HG03378 (cell line): ENCODE data around the gene KIF17.
A peak's percentile ranks its signal among the peaks of the same experiment; 100 is the strongest.

Experiments
- ATAC-seq: cut with Tn5 transposase; IDR thresholded peaks from one replicate; pipeline ENCODE4 v1.9.1; 2021; ENCODE audit warnings: mild to moderate bottlenecking, moderate library complexity; ENCODE audit not compliant: unreplicated experiment

Gene KIF17

DNA sequence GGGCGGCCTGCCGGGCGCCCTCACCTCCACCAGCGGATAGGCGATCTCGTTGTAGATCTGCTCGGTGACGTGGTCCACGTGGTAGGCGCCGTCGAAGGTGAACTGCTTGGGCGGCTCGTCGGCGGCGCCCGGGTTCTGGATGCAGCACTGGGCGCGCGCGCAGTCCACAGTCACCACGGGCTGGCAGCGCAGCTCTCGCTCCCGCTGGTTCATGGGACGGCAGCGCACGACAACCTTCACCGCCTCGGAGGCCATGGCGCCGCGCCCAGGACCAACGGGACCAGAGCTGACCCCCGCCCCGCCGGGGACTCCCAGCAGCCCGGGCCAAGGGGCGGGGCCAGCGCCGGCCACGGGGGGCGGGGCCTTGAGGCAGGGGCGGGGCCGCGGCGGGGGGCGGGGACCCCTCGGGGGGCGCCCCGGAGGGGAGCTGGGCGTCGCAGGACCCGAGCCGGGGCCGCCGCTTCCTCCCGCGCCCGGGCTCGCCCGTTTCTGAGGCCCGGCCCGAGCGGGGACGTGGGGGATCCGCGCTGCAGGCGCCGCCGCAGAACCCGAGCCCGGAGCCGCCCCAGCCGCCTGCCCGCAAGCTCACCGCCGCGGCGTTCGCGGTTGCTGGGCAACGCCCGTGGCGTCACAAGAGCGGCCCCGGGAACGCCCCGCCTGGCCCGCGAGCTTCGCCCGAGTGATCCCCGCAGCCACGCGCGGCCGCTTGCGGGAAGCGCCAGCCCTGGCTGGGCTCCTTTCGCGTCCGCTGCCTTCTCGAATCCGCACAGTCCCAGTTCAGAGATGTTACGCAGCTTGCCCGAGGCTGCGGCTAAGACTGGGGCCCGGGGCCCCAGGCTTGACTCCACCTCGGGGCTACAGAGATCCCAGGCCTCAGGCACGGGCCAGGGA is at the start of gene KIF17:
Gene KIF17, minus strand, starts transcription at position 556 of the 891 bp plus-strand sequence. Its CDS starts 301 bp downstream, at position 255.
- no peak for ATAC-seq

DNA sequence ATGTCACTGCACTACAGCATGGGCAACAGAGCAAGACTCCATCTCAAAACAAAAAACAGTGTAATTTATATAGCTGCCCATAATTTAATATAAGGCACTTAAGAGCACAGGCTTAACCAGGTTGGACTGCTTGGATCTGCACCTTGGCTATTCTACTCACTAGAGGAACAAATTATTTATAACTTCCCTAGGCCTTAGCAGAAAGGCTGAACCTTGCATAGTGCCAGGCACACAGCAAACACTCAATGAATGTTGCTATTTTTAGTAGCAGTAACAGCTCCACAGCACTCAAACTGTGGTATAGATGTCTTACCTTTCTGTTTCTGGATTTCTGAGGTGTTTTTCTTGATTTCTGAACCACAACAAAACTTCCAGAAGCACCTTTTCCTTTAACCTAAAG is 49.5 kb upstream of the KIF17 start:
- no peak for ATAC-seq

DNA sequence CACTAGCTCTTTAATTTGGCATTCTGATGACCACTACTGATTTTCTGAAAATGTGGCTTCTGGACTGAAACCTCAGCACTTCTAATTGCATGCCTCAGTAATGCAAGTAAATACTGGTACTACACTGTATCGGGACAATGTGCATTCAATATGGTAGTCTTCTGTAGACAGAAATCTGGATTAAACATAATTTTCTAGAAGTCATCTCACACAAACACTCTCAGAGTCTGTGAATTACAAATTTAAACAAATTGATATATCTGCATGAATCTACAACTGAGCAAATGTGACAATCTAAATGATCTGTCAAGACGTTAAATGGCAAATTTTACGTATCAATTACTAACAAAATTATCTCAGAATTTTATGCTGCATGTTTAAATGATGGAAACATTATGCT is 45.6 kb upstream of the KIF17 start:
- ATAC-seq = no peak

DNA sequence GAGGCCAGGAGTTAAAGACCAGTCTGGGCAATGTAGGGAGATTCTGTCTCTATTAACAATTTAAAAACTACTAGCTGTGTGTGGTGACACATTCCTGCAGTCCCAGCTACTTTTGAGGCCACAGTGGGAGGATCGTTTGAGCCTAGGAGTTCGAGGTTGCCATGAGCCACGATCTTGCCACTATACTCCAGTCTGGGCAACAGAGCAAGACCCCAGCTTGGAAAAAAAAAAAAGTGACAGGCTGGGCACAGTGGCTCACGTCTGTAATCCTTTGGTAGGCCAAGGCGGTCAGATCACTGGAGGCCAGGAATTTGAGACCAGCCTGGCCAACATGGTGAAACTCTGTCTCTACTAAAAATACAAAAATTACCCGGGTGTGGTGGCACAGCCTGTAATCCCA is 42.5 kb upstream of the KIF17 start:
- ATAC-seq = no peak

DNA sequence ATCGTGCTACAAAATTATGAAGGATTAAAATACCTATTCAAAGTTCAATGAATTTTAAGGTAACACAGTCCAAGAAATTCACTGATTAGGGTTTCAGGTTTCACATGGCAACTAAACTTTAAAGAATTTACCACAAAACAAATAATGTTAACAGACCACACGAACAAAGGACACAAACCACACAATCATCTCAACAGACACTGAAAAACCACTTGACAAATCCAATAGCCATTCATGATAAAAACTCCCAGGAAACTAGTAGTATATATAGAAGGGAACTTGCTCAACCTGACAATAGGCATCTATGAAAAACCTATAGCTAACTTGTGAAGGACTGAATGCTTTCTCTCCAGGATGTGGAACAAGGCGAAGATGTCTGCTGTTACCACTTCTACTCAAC is 35.8 kb upstream of the KIF17 start:
- ATAC-seq = no peak

DNA sequence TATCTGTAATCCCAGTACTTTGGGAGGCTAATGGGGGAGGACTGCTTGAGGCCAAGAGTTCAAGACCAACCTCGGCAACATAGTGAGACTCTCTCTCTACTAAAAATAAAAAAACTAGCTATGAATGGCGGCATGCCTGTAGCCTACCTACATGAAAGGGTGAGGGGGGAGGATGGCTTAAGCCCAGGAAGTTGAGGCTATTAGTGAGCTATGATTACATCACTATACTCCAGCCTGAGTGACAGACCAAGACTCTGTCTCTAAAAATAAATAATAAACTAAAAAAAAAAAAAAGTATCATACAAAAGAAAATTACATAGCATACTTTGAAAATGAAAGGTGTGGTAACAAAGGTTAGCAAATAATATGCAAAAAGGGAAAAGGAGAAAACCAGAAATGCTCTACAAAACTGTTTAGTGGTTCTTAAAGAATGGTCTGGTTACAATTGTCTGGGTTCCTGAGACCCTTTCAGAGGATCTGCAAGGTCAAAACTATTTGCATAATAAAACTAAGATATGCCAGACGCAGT is 33.7 kb upstream of the KIF17 start:
- ATAC-seq = no peak

DNA sequence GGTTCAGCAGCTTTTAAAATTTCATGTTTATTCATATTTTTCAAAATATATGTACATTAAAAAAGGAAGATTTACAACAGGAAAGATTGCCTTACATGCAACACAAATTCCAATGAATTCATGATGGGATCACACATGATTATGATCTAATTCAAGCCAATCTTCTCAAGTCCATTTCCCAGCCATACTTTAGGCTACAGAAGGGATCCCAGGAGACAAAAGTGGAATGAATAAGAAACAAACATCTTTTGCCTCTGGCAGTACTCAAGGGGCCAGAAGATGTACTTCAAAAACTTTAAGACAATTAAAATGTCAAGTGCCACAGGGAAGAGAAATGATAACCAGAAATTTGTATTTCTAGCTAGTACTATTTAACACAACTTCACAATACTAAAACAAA is 24.9 kb upstream of the KIF17 start:
- ATAC-seq = no peak

DNA sequence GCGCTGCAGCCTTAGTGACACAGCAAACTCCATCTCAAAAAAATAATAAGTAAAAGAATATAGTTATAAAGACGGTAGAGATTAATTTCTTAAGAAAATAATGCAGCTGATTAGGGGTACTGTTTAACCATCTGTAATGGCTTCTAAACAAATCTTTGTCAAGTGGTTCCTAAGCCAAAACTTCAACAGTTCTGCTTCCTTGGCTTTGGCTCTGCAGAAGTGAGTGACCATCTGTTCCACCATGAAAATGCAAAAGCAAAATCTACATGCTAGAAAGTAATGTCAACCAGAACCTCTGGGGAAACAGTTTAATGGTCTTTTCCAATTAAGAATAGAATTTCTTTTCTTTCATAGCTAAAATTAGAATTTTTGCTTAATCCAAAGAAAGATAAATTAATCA is 23.0 kb upstream of the KIF17 start:
- ATAC-seq = no peak

DNA sequence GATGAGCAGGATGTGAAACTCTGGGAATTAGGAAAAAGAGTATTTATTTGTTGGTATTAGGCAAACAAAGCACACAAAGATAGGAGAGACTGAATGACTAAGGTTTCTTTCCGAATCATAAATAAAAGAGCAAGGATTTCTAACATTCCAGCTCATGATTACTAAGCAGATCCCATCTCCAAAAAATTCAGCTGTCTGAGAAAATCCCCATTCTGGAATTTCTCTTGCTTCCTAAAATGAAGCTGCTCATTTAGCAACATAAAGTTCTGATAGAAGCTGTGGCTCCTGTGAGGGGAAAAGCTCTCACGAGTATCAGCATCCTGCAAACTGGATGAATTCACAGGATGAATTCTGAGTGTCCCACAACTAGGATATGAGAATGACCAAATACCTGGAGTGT is 21.4 kb upstream of the KIF17 start:
- no peak for ATAC-seq

DNA sequence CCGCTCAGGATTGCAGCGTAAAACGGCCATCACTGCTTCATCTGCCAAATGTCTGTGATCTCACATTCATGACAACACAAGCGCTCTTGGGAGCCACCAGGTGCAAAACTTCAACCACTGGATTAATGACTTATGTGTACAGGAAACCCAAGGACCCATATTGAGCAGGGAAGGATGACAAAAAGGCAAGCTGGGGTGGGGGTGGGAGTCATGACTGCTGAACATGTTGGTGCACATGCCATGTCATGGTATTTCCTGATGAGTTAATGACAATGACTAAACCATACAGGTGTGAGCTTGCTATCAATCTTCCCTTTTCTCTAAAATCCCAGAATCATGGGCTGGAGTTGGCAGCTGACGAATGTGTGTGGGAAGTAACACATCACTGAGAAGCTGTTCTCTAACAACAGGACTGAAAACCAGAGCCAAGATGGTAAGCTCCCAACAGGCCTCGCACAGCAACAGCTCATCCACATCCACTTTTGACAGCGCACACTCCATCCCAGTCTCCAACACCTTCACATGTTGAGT is 17.8 kb upstream of the KIF17 start:
- no peak for ATAC-seq

DNA sequence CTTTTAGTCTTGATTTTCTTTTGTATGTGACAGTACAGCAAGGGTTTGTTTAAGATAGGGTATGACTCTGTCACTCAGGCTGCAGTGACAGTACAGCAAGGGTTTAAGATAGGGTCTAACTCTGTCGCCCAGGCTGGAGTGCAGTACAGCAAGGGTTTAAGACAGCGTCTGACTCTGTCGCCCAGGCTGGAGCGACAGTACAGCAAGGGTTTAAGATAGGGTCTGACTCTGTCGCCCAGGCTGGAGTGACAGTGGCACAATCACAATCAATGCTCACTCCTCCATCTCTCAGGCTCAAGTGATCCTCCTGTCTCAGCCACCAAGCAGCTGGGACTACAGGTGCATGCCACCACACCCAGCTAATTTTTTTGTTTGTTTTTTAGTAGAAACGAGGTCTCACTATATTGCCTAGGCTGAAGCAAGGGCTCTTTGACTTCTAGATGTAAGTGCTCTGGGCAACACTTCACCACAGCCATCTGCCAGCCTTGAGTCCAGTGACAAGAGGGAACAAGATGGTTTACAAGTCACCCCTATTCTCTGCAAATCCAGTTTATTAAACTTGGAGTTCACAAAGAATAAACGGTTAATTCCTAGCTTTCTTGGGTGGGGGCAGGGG is 15.7 kb upstream of the KIF17 start:
- ATAC-seq = no peak

DNA sequence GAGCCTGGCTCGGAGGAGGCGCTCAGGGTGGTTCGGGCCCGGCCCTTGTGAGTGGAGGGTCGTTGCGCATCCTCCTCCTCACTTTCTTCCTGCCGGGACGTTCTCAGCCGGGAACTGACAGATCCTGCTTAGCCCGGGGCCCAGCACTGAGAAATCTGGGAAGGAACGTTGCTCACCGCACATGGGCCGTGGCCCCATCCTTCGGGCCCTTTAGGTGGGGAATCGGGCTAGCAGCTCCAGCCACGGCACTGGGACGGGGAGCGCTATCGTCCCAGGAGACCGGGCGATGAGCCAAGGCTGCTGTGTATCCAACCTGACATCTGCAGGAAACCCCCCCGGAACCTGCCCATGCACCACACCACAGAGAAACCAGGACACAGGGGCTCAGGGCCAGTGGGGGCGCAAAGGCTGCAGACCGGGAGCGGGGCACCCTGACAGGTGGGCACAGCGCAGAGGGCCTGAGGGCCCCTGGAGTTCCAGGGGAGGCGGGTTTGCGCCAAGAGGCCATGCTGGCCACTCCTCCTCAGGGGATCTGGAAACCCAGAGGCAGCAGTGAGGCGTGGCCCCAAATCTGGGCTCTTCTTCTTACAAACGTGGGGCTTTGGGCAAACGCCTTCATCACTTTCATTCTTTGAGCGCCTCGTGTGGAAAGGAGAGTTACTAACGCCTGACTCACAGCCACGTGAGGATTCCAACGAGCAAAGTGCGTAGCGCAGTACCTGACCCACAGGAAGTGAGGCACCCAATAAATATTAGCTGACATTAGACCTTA is 15.0 kb upstream of the KIF17 start, which contains the start of gene SH2D5:
Gene SH2D5, minus strand, starts transcription at position 116 of the 772 bp plus-strand sequence. CDS start 4,659 bp downstream, outside the sequence.
- peak; percentile 77 for ATAC-seq

DNA sequence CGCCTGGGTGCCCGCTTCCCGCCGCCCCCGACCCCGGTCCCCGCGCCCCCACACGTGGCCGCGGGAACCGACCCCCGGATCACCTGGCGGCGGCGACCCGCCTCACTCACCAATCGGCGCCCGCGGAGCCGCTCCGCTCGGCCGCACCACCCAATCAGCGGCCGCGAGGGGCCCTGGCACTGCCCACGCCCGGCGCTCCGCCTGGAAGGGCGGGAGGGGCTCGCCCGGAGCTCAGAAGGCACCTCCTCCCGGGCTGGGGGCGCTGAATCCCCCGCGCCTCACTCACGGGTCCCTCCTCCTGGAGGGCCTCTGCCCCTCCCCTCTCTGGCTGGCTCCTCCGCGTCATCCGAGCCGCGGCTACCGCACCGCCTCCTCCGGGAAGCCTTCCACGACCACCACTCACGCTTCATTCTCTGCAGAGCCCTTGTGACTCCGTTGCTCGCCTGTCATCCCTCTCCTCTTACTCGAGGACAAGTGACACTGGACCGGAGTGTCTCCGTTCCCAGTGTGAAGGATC is 14.3 kb upstream of the KIF17 start:
- no peak for ATAC-seq

DNA sequence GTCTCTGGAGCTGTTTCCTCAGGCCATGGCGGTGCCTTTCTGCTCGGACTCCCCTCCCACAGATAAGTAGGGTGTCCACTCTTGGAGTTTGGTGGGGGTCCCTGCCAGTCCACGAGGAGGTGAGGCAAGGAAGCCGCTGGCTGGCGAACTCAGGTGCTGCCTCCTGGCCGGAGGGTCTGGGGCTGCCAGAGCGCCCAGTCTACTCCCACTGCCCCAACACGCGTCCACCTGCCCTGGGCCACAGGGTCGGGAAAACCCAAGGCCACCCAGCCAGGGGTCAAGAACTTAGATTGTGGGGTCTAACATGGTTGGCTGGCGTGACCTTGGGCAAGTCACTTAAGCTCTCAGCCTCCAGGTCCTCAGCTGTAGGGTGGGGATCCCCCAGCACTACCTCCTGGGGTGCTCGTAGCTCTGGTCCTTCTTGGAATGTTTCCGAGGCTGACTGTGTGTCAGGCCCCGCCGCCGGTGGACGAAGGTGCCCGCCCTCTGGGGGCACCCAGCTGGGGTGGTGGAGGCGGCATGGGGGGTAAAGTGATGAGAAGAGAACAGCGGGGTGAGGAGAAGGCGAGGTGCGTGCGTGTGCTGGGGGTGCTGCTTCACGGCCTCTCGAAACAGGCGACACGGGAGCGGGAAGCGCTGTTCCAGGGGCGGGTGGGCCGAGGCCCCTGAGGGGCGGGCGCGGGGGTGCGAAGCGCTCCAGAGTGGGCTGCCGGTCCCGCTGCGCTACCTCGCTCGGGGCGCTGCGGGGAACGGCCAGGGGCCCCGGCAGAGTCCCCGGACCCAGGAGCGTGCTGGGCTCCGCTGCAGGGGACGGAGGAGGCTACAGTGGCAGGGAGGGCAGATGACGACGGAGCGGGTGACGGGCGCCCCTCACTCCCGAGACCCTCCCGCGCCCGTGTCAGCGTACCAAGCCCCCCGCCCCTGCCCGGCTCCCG is 13.5 kb upstream of the KIF17 start:
- ATAC-seq = no peak

DNA sequence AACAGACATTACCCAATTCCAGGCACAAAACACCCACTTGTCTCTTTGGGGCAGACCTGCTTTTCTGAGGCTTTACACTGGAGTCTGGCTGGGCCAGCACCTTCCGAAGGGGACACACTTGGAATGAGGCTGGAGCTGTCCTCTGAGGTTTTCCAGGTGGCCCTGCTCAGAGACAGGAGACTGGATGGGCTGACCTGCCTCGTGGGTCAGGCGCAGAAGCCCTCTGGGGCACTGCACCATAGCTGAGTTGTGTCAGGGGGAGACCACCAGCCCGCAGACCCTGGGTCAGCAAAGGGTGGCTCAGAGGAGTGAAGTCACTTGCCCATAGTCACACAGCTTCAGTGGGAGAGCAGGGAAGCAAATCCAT is 12.9 kb upstream of the KIF17 start:
- no peak for ATAC-seq

DNA sequence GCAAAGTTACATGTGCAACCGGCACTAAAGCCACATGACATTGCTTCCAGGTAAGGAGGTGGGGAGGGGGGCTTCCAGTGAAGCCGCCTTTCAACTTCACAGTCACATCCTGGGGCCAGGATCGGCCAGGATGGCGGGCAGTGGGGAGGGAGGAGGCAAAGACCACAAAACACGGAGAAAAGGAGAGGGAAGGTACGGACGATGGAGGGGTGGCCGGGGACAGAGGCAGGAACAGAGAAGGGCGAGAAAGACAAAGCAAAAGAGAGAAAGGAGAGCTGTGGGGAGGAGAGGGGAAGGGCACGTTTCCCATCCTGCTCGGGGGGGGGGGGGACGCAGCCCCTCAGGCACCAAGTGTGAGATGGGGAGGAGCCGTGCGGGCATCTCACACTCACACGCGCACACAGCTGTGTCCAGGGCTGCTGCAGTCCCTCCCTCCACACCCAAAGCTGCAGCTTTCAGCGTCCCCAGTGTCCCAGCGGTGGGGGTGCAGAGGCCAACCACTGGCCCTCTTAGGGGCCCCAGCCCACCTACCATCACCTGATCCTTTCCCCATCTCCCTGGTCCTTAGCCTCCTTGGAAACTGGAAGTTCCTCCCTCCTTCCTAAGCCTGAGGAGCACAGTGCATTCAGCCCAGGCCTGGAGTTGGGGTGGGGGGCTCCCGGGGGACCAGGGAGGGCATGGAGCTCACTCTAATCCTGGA is 12.3 kb upstream of the KIF17 start:
- no peak for ATAC-seq

DNA sequence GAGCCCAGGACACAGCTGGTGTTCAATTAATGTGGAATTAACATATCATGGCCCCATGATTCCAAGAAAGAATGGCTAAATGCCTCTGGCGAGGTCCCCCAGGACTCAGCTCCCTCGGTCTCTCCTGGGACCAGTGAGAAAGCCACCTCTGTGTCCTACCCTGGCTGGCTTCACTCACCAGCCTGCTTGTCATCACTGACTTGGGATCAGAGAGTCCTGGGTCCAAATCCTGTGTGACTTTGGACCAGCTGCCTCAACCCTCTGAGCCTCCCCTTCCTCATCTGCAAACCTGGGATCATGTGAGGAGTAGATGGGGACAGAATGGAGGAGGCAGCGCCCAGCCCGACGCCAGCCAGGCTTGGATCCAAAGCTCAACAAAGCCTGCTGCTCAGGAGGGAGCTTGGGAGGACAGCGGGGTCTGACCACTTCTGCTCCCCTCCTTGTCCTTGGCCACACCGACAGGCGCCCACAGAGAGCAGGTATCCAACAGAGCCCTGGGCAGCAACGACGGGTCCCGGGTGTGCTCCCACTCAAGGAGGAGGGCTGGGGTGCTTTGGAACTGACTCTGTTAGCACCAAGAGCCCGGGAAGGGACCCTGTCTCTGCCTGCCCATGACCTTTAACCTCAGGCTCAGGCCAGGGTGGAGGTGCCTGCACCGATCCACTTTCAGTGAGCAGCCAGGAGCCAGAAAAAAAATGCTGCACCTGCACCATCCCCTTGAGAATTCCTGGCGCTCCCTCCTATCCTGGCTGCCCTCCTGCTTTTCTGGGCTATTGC is 11.5 kb upstream of the KIF17 start:
- no peak for ATAC-seq

DNA sequence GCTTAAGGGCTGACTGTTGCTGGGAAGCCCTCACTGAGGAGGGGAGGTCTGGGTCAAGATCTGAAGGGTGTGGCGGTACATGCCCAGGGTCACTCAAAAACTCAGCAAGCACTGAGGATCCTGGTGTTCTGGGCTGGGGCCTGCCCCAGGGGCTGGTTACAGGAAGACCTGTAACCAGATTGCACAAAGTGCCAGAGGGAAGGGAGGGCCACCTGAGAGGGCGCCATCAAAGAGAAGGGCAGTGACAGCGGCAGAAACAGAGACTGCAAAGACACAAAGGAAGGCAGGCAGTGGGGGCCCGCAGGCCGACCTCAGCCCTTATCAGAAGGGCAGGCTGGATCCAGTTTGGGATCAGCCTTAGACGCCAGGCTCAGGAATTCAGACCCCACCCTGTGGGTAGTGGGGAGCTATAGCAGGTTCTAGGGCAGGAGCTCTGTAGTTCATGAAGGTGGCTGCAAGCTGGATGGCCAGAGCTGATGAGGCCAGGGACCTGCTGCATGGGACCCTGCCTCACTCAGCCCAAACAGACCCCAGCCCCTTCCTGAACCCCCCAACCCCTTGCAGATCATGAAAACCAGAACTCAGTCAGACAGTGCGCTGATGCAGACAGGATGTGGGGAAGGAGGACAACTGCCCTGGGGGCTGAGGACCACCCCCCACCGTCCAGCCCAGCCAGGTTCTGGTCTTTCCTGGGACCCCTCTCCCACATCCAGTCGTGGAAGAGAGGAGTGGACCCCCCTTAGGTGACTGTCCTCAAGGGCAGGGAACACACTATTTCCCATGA is 10.8 kb upstream of the KIF17 start:
- ATAC-seq = no peak
